ENCODE data around the gene FZD8. TPM values are rescaled to one million over a fixed set of nuclear protein-coding genes. Genes with fewer than 3 reads are reported as not detected.

Gene FZD8
- total RNA-seq, 1 experiment from 2014 or later = 13.8 TPM

DNA sequence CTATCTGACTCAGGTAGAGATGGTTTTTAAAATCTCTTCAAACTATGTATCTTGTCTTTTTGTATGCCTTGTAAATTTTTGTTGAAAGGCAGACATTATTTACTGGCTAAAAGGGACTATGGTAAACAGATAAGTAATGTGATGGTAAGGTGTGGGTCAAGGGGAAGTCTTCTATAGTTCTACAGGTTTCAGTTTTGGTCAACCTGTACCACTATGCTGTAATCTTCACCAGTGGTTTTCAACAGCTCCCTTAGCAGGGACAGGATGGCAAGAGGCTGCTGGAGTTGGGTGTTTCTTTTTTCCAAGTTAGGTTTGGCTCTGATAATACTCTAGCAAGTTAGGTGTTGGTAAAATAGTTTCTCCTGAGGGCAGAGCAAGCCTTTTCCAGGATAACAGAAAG lies 32.7 kb upstream of the FZD8 start:
- H3K23ac ChIP-seq (ENCODE audit: insufficient read length, low read depth, low read length) = no peak overlapping the region
- H2BK15ac ChIP-seq (ENCODE audit: low read depth, low read length) = no peak overlapping the region
- no peaks in the 10 kb centered on the region for H3K27me3 ChIP-seq (ENCODE audit: insufficient read depth, low read length)
- H4K5ac ChIP-seq (ENCODE audit: insufficient read length, low read depth, low read length) = no peak overlapping the region
- no peaks in the 10 kb centered on the region for H3K79me1 ChIP-seq (ENCODE audit: insufficient read depth, low read depth, low read length, poor library complexity, severe bottlenecking)
- H2AK5ac ChIP-seq (ENCODE audit: insufficient read length, low read length) = no peak overlapping the region
- H3K9ac ChIP-seq (ENCODE audit: extremely low read depth, insufficient read length, low read length) = no peak overlapping the region
- no peaks in the 10 kb centered on the region for H4K20me1 ChIP-seq (ENCODE audit: control insufficient read depth, insufficient read depth, insufficient read length)
- no peaks in the 10 kb centered on the region for H3K4me1 ChIP-seq (ENCODE audit: insufficient read depth, low read length)
- no peak for DNase-seq
- Mint-ChIP-seq H3K27ac (no peak overlapping the region; a peak in 1 of 7 replicates), H3K36me3 (ENCODE audit: insufficient read depth in 1 of 3, low read depth in 3 of 3) (no peaks in the 10 kb centered on the region; a peak in 2 of 7 replicates), H3K27me3 (ENCODE audit: low read depth) (peaks cover 2% of the 10 kb centered on the region; the same call in 1 of the 2 replicates), H3K9me3 (peaks cover 0 to 2% of the 10 kb centered on the region in 2 experiments; a peak in 1 of 5 replicates), H3K4me1 (peaks cover 6 to 7% of the 10 kb centered on the region in 2 experiments), H3K4me3 (no peak overlapping the region)
- no peak overlapping the region for H2BK120ac ChIP-seq (ENCODE audit: low read depth, low read length, poor library complexity, severe bottlenecking)
- H3K23me2 ChIP-seq (ENCODE audit: insufficient read length, low read depth, low read length, poor library complexity, severe bottlenecking) = no peaks in the 10 kb centered on the region
- no peak overlapping the region for H3T11ph ChIP-seq (ENCODE audit: low read length)
- no peak overlapping the region for H4K8ac ChIP-seq (replicated peaks; ENCODE audit: insufficient read length, low read depth, low read length)
- no peak overlapping the region for H3K14ac ChIP-seq (ENCODE audit: insufficient read depth, low read length)
- H3K18ac ChIP-seq (ENCODE audit: insufficient read length, low read depth, low read length) = no peak overlapping the region
- H2BK12ac ChIP-seq (ENCODE audit: insufficient read length, low read depth, low read length) = no peak overlapping the region
- no peak overlapping the region for H3K4me2 ChIP-seq (ENCODE audit: insufficient read depth, insufficient read length, low read length)
- no peak overlapping the region for H3K56ac ChIP-seq (ENCODE audit: insufficient read length, low read depth, low read length)
- H3K27ac ChIP-seq (ENCODE audit: insufficient read length, low read depth, low read length) = no peak overlapping the region
- H4K91ac ChIP-seq (ENCODE audit: insufficient read length, low read depth, low read length) = no peak overlapping the region
- no peaks in the 10 kb centered on the region for H3K9me3 ChIP-seq (ENCODE audit: control insufficient read depth, low read depth, low read length)
- H2AFZ ChIP-seq (ENCODE audit: low read length) = no peak overlapping the region
- H2BK20ac ChIP-seq (ENCODE audit: low read depth, low read length, poor library complexity, severe bottlenecking) = no peak overlapping the region
- no peaks in the 10 kb centered on the region for H3K79me2 ChIP-seq (ENCODE audit: insufficient read depth, low read length)
- no peak overlapping the region for H2BK5ac ChIP-seq (ENCODE audit: insufficient read length, low read length)
- TF ChIP-seq, protein P1, sequence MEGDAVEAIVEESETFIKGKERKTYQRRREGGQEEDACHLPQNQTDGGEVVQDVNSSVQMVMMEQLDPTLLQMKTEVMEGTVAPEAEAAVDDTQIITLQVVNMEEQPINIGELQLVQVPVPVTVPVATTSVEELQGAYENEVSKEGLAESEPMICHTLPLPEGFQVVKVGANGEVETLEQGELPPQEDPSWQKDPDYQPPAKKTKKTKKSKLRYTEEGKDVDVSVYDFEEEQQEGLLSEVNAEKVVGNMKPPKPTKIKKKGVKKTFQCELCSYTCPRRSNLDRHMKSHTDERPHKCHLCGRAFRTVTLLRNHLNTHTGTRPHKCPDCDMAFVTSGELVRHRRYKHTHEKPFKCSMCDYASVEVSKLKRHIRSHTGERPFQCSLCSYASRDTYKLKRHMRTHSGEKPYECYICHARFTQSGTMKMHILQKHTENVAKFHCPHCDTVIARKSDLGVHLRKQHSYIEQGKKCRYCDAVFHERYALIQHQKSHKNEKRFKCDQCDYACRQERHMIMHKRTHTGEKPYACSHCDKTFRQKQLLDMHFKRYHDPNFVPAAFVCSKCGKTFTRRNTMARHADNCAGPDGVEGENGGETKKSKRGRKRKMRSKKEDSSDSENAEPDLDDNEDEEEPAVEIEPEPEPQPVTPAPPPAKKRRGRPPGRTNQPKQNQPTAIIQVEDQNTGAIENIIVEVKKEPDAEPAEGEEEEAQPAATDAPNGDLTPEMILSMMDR (conservative IDR thresholded peaks at IDR 0.05) = no peak
- no peak overlapping the region for H3K4ac ChIP-seq (ENCODE audit: low read depth, low read length)

All from H9 (cell line).